GM13977 (cell line): ENCODE measurements around the gene CCDC97.

Experiments
- DNase-seq: peaks from one replicate; pipeline ENCODE4 v3.0.0; 2012; ENCODE audit warnings: low spot score
- CTCF ChIP-seq: IDR thresholded peaks from 2 replicates; pipeline ENCODE4 v1.5.1; 2012; ENCODE audit warnings: mild to moderate bottlenecking, control low read depth; ENCODE audit not compliant: insufficient read depth; ENCODE audit errors: extremely low read depth, missing control alignments
- in situ Hi-C: fragments of 300-500 bp; cut with MboI; formaldehyde crosslinking; loops from one replicate; pipeline ENCODE4 v1.12.0; 2022; ENCODE audit warnings: low sequenced_read_pairs, low pct_unique_long_range_greater_than_20kb, mixed read lengths, inconsistent platforms; ENCODE audit not compliant: unreplicated experiment

Gene CCDC97

GRCh38 chr19:41327076-41327575 is 17.2 kb downstream of the CCDC97 start:
- DNase-seq = no peak
- in situ Hi-C loops = no loop called here
- no peak for TF ChIP-seq CTCF

GRCh38 chr19:41327576-41328156 is 17.7 kb downstream of the CCDC97 start:
- peak; percentile 90 for DNase-seq
- TF ChIP-seq CTCF = no peak
- in situ Hi-C loops = no loop called here

- DNase-seq = peak; percentile 62
- in situ Hi-C loops = no loop called here
- no peak for TF ChIP-seq CTCF
These were observed 18.3 kb downstream of the CCDC97 start for GRCh38 chr19:41328157-41328841.

- no peak for TF ChIP-seq CTCF
- in situ Hi-C loops = no loop called here
These were observed 18.9 kb downstream of the CCDC97 start for GRCh38 chr19:41328842-41329225.

GRCh38 chr19:41330481-41330880 is 20.5 kb downstream of the CCDC97 start:
- TF ChIP-seq CTCF = no peak
- in situ Hi-C loops = no loop called here
- DNase-seq = peak; percentile 31

More at GRCh38 chr19:41328842-41329225, 18.9 kb downstream of the CCDC97 start:
- DNase-seq = peak; percentile 40

GRCh38 chr19:41330946-41331678 is 21.1 kb downstream of the CCDC97 start:
- TF ChIP-seq CTCF = no peak
- DNase-seq = no peak
- in situ Hi-C loops = no loop called here
